Measurements from ENCODE around the gene DOCK2.

The DOCK2 gene

GRCh38 chr5:169702693-169703481, 65.8 kb downstream of the DOCK2 start:
- TF ChIP-seq POLR2AphosphoS5 (IDR thresholded peaks at IDR 0.05; ENCODE audit: low read depth, low read length) = no peak

- TF ChIP-seq REST (IDR thresholded peaks at IDR 0.05; ENCODE audit: insufficient read depth in 1 of 2, low read depth in 2 of 2, low read length in 2 of 2) (no peak), TAF1 (IDR thresholded peaks at IDR 0.05; ENCODE audit: borderline replicate concordance, insufficient read depth, low read length) (no peak), SIN3A (IDR thresholded peaks at IDR 0.05; ENCODE audit: borderline replicate concordance, insufficient read depth, low read length) (no peak), FOXP2 (optimal IDR thresholded peaks at IDR 0.05; ENCODE audit: borderline replicate concordance, extremely low read depth, extremely low read length, insufficient read depth) (no peak), POLR2AphosphoS5 (IDR thresholded peaks at IDR 0.05; ENCODE audit: low read depth, low read length) (no peak)
Measured at GRCh38 chr5:169703813-169704212, 66.7 kb downstream of the DOCK2 start.

GRCh38 chr5:169705322-169705721, 68.2 kb downstream of the DOCK2 start:
- TF ChIP-seq POLR2AphosphoS5 (IDR thresholded peaks at IDR 0.05; ENCODE audit: low read depth, low read length) (no peak), REST (IDR thresholded peaks at IDR 0.05; ENCODE audit: insufficient read depth in 1 of 2, low read depth in 2 of 2, low read length in 2 of 2) (no peak), TAF1 (IDR thresholded peaks at IDR 0.05; ENCODE audit: borderline replicate concordance, insufficient read depth, low read length) (no peak), FOXP2 (optimal IDR thresholded peaks at IDR 0.05; ENCODE audit: borderline replicate concordance, extremely low read depth, extremely low read length, insufficient read depth) (no peak), SIN3A (IDR thresholded peaks at IDR 0.05; ENCODE audit: borderline replicate concordance, insufficient read depth, low read length) (no peak)

- no peak for TF ChIP-seq FOXP2 (optimal IDR thresholded peaks at IDR 0.05; ENCODE audit: borderline replicate concordance, extremely low read depth, extremely low read length, insufficient read depth)
- TF ChIP-seq REST (IDR thresholded peaks at IDR 0.05; ENCODE audit: insufficient read depth in 1 of 2, low read depth in 2 of 2, low read length in 2 of 2) = no peak
- TF ChIP-seq TAF1 (IDR thresholded peaks at IDR 0.05; ENCODE audit: borderline replicate concordance, insufficient read depth, low read length) = no peak
- TF ChIP-seq POLR2AphosphoS5 (IDR thresholded peaks at IDR 0.05; ENCODE audit: low read depth, low read length) = no peak
- TF ChIP-seq SIN3A (IDR thresholded peaks at IDR 0.05; ENCODE audit: borderline replicate concordance, insufficient read depth, low read length) = no peak
Measured at GRCh38 chr5:169706071-169706470, 69.0 kb downstream of the DOCK2 start.

- no peak for TF ChIP-seq TAF1 (IDR thresholded peaks at IDR 0.05; ENCODE audit: borderline replicate concordance, insufficient read depth, low read length)
- TF ChIP-seq REST (IDR thresholded peaks at IDR 0.05; ENCODE audit: insufficient read depth in 1 of 2, low read depth in 2 of 2, low read length in 2 of 2) = no peak
- no peak for TF ChIP-seq FOXP2 (optimal IDR thresholded peaks at IDR 0.05; ENCODE audit: borderline replicate concordance, extremely low read depth, extremely low read length, insufficient read depth)
- TF ChIP-seq SIN3A (IDR thresholded peaks at IDR 0.05; ENCODE audit: borderline replicate concordance, insufficient read depth, low read length) = no peak
- TF ChIP-seq POLR2AphosphoS5 (IDR thresholded peaks at IDR 0.05; ENCODE audit: low read depth, low read length) = no peak
Measured at GRCh38 chr5:169706758-169707450, 69.8 kb downstream of the DOCK2 start.
